Ovary (tissue), 3 donors: ENCODE data around the gene UBE4A.

Source experiments
- EP300 ChIP-seq: sonication (generic); formaldehyde crosslinking; IDR thresholded peaks from one replicate; pipeline ENCODE4 v1.6.1; 2017; ENCODE audit warnings: antibody characterized with exemption
- POLR2A ChIP-seq: fragments of 450-650 bp; IDR thresholded peaks from one replicate; pipeline ENCODE4 v1.6.1; 2017; ENCODE audit warnings: antibody characterized with exemption, mild to moderate bottlenecking, moderate library complexity
- TF ChIP-seq, protein P1 (sequence below), 3 donors: fragments of 450-650 bp in 2 of 3; fragments of 200-600 bp in 1 of 3; IDR thresholded peaks; one replicate each; pipeline versions ENCODE4 v1.5.1 to v1.8.0; 2016 to 2022; ENCODE audit warnings: antibody characterized with exemption in 3 of 3, mild to moderate bottlenecking in 1 of 3
- donor health status: DM: no; HTN: no; CAD: no.

DNA sequence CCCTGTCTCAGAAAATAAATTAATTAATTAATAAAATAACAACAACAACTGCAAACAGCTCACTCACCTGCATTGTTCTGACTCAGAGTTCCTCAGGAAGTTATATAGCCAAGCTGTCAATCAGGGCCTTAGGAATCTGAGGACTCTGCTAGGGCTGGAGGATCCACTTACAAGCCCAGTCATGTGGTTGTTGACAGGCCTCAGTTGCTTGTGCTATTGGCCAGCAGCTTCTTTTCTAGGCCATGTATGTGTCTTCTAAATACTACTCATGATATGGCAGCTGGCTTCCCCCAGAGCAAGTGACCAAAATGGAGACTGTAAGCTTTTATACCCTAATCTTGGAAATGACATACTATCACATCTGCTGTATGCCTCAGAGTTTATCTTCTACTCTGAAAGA, 21.2 kb downstream of the UBE4A start:
- TF ChIP-seq POLR2A = no peak
- TF ChIP-seq, protein P1, sequence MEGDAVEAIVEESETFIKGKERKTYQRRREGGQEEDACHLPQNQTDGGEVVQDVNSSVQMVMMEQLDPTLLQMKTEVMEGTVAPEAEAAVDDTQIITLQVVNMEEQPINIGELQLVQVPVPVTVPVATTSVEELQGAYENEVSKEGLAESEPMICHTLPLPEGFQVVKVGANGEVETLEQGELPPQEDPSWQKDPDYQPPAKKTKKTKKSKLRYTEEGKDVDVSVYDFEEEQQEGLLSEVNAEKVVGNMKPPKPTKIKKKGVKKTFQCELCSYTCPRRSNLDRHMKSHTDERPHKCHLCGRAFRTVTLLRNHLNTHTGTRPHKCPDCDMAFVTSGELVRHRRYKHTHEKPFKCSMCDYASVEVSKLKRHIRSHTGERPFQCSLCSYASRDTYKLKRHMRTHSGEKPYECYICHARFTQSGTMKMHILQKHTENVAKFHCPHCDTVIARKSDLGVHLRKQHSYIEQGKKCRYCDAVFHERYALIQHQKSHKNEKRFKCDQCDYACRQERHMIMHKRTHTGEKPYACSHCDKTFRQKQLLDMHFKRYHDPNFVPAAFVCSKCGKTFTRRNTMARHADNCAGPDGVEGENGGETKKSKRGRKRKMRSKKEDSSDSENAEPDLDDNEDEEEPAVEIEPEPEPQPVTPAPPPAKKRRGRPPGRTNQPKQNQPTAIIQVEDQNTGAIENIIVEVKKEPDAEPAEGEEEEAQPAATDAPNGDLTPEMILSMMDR (IDR thresholded peaks at IDR 0.05) = no peak
- TF ChIP-seq EP300 = no peak
